HepG2 (cell line): ENCODE data around the gene COQ5.

Experiments used
- CREM ChIP-seq, 2 experiments: sonication (generic) in 1 of 2; formaldehyde crosslinking in 1 of 2; IDR thresholded peaks; 2 replicates each; pipeline versions ENCODE4 v1.4.0 to v1.6.1; 2016 to 2020; ENCODE audit warnings: antibody characterized with exemption in 1 of 2, mild to moderate bottlenecking in 1 of 2, missing genetic modification reagents in 1 of 2
- CTCF ChIP-seq: sonication (generic); formaldehyde crosslinking; IDR thresholded peaks from 2 replicates; pipeline ENCODE4 v1.5.0; 2020; ENCODE audit warnings: mild to moderate bottlenecking, missing genetic modification reagents, moderate library complexity
- E2F5 ChIP-seq: sonication (generic); formaldehyde crosslinking; conservative IDR thresholded peaks from 2 replicates; pipeline ENCODE4 v1.4.0; 2020; ENCODE audit warnings: missing genetic modification reagents
- GMEB2 ChIP-seq: IDR thresholded peaks from 2 replicates; pipeline ENCODE4 v1.6.1; 2016; ENCODE audit warnings: missing biosample characterization, missing genetic modification reagents, low read depth
- HBP1 ChIP-seq: IDR thresholded peaks from 2 replicates; pipeline ENCODE4 v1.6.1; 2016; ENCODE audit warnings: low read depth, control low read depth
- HMGXB4 ChIP-seq, 2 experiments: sonication (generic) in 1 of 2; formaldehyde crosslinking in 1 of 2; IDR thresholded peaks; 2 replicates each; pipeline versions ENCODE4 v1.4.0 to v1.6.1; 2018 to 2020; ENCODE audit warnings: missing genetic modification reagents in 2 of 2, borderline replicate concordance in 1 of 2, low read depth in 1 of 2, mild to moderate bottlenecking in 1 of 2, missing biosample characterization in 1 of 2
- HNF4G ChIP-seq, 2 experiments: sonication (generic) in 1 of 2; formaldehyde crosslinking in 1 of 2; IDR thresholded peaks; 2 replicates each; pipeline versions ENCODE4 v1.4.0 to v1.6.1; 2011 to 2020; ENCODE audit warnings: borderline replicate concordance in 2 of 2, low read depth in 2 of 2, mild to moderate bottlenecking in 2 of 2, low read length in 1 of 2, missing genetic modification reagents in 1 of 2, moderate library complexity in 1 of 2
- KLF16 ChIP-seq, 2 experiments: sonication (generic) in 1 of 2; formaldehyde crosslinking in 1 of 2; IDR thresholded peaks; 2 replicates each; pipeline versions ENCODE4 v1.6.1 to v1.8.0; 2016 to 2023; ENCODE audit warnings: missing genetic modification reagents in 2 of 2, missing compliant biosample characterization in 1 of 2
- MEIS2 ChIP-seq: sonication (generic); formaldehyde crosslinking; IDR thresholded peaks from 2 replicates; pipeline ENCODE4 v1.9.0; 2021; ENCODE audit warnings: mild to moderate bottlenecking, missing genetic modification reagents
- MXD4 ChIP-seq: IDR thresholded peaks from 2 replicates; pipeline ENCODE4 v1.6.1; 2016; ENCODE audit warnings: mild to moderate bottlenecking, missing biosample characterization, missing genetic modification reagents
- SP1 ChIP-seq, 2 experiments: fragments of 450-650 bp in 1 of 2; sonication (generic) in 1 of 2; formaldehyde crosslinking in 1 of 2; IDR thresholded peaks; 2 replicates each; pipeline versions ENCODE4 v1.4.0 to v1.6.1; 2016 to 2020; ENCODE audit warnings: missing genetic modification reagents in 1 of 2
- TCF12 ChIP-seq, 2 experiments: fragments of 450-650 bp in 1 of 2; sonication (generic) in 1 of 2; formaldehyde crosslinking in 1 of 2; IDR thresholded peaks; 2 replicates each; pipeline versions ENCODE4 v1.6.1 to v1.8.0; 2017 to 2022; ENCODE audit warnings: antibody characterized with exemption in 1 of 2, mild to moderate bottlenecking in 1 of 2, missing genetic modification reagents in 1 of 2, moderate library complexity in 1 of 2
- ZBTB7A ChIP-seq: sonication (generic); formaldehyde crosslinking; IDR thresholded peaks from 2 replicates; pipeline ENCODE4 v1.8.0; 2022; ENCODE audit warnings: mild to moderate bottlenecking, missing genetic modification reagents
- ZNF317 ChIP-seq: sonication (generic); formaldehyde crosslinking; IDR thresholded peaks from 2 replicates; pipeline ENCODE4 v1.5.0; 2020; ENCODE audit warnings: mild to moderate bottlenecking, missing genetic modification reagents

- TF ChIP-seq CTCF (CRISPR knock-in tag), result no peak
- no peak for TF ChIP-seq E2F5 (CRISPR knock-in tag)
- no peak for TF ChIP-seq ZBTB7A (CRISPR knock-in tag)
- TF ChIP-seq MEIS2, result no peak
- no peak for TF ChIP-seq GMEB2 (CRISPR knock-in tag)
- no peak for TF ChIP-seq TCF12 (IDR thresholded peaks at IDR 0.05)
- no peak for TF ChIP-seq TCF12 (CRISPR knock-in tag; IDR thresholded peaks at IDR 0.05)
- peak; percentile 19; the same call in 1 of the 2 replicates for TF ChIP-seq MXD4 (CRISPR knock-in tag)
- no peak for TF ChIP-seq SP1 (IDR thresholded peaks at IDR 0.05)
- no peak for TF ChIP-seq SP1 (CRISPR knock-in tag; IDR thresholded peaks at IDR 0.05)
- peak; percentile 69 for TF ChIP-seq CREM (IDR thresholded peaks at IDR 0.05)
- TF ChIP-seq CREM (CRISPR knock-in tag; IDR thresholded peaks at IDR 0.05), result no peak
- TF ChIP-seq KLF16 (CRISPR knock-in tag; IDR thresholded peaks at IDR 0.05), result 0 out of 4 replicates have a peak, but pooled peaks of 1 of the 2 experiments have one; percentile 18
- no peak for TF ChIP-seq HMGXB4 (CRISPR knock-in tag; IDR thresholded peaks at IDR 0.05; ENCODE audit: borderline replicate concordance in 1 of 2, low read depth in 1 of 2)
- no peak for TF ChIP-seq HBP1 (CRISPR knock-in tag)
- TF ChIP-seq HNF4G (IDR thresholded peaks at IDR 0.05; ENCODE audit: borderline replicate concordance, low read depth, low read length), result no peak
- TF ChIP-seq HNF4G (CRISPR knock-in tag; IDR thresholded peaks at IDR 0.05; ENCODE audit: borderline replicate concordance, low read depth), result no peak
- no peak for TF ChIP-seq ZNF317 (CRISPR knock-in tag)
Observed at GRCh38 chr12:120534203-120534702, 5.3 kb upstream of the COQ5 start, which contains the start of gene RNF10.
